HCT116 (cell line): ENCODE results near the gene AOPEP. TPM values are rescaled to one million over a fixed set of nuclear protein-coding genes. Genes with fewer than 3 reads are reported as not detected.

Source experiments
- ATAC-seq: fragments of 200-7000 bp; cut with Tn5 transposase; 2 replicates; pipeline ENCODE4 v1.9.1; 2020; ENCODE audit warnings: mild to moderate bottlenecking, moderate library complexity
- BruUV-seq: library from RNA; stranded (reverse); fragments of 400-500 nt; replicated peaks from 2 replicates; lab custom pipeline; 2021; lab: Mats Ljungman, UMichigan
- CTCF ChIA-PET: fragments of 300-600 bp; sonication (Branson Sonifier 250); formaldehyde crosslinking; loops from one replicate; lab custom pipeline; 2021; ENCODE audit warnings: antibody characterized with exemption; lab: Charles Lee
- POLR2A ChIA-PET: fragments of 300-600, 350-600 bp; sonication (Branson Sonifier 250); formaldehyde crosslinking; loops from one replicate; lab custom pipeline; 2021; ENCODE audit warnings: antibody characterized with exemption; lab: Charles Lee
- RAD21 ChIA-PET, 2 experiments: fragments of 300-600 bp; sonication (Branson Sonifier 250); formaldehyde crosslinking; loops; one replicate each; lab custom pipeline; 2023; ENCODE audit warnings: low total read pairs in 2 of 2; ENCODE audit not compliant: uncharacterized antibody in 2 of 2, unreplicated experiment in 2 of 2, low non-redundant PET in 1 of 2; lab: Charles Lee
- DNase-seq: peaks from one replicate; pipeline ENCODE4 v3.0.0-alpha.2; 2010; ENCODE audit warnings: low read depth, low spot score
- H2AFZ ChIP-seq: fragments of 200-600 bp; shearing (Covaris generic), sonication (generic); 2 replicates; pipeline ENCODE4 v1.6.1; 2017; ENCODE audit warnings: low read depth, mixed run types, mixed read lengths, antibody characterized with exemption, low read length; ENCODE audit not compliant: poor library complexity, severe bottlenecking
- H3K27ac ChIP-seq: 2 replicates; pipeline ENCODE4 v1.5.1; 2012; ENCODE audit warnings: low read depth, low read length
- H3K27me3 ChIP-seq: fragments of 200-600 bp; sonication (generic); 2 replicates; pipeline ENCODE4 v1.6.1; 2016; ENCODE audit warnings: mixed run types, low read length, mixed read lengths; ENCODE audit not compliant: insufficient read depth
- H3K36me3 ChIP-seq, 2 experiments: fragments of 200-500 bp in 1 of 2; fragments of 200-600 bp in 1 of 2; sonication (Bioruptor generic) in 1 of 2; sonication (generic) in 1 of 2; 2 replicates each; pipeline versions ENCODE4 v1.5.1 to v1.6.1; 2014 to 2016; ENCODE audit warnings: low read length in 2 of 2, inconsistent platforms in 1 of 2, mixed read lengths in 1 of 2, mixed run types in 1 of 2; ENCODE audit not compliant: insufficient read depth in 2 of 2, control insufficient read depth in 1 of 2
- H3K4me1 ChIP-seq, 2 experiments: fragments of 200-600 bp in 1 of 2; sonication (generic) in 1 of 2; 2 replicates each; pipeline versions ENCODE4 v1.5.1 to v1.6.1; 2012 to 2017; ENCODE audit warnings: low read length in 2 of 2, inconsistent platforms in 1 of 2, mild to moderate bottlenecking in 1 of 2, mixed read lengths in 1 of 2, mixed run types in 1 of 2, moderate library complexity in 1 of 2; ENCODE audit not compliant: insufficient read depth in 2 of 2, control insufficient read depth in 1 of 2
- H3K4me2 ChIP-seq: fragments of 200-600 bp; sonication (generic); 2 replicates; pipeline ENCODE4 v1.6.1; 2017; ENCODE audit warnings: mixed run types, low read length, mixed read lengths
- H3K4me3 ChIP-seq, 2 experiments: fragments of 200-600 bp in 1 of 2; sonication (generic) in 1 of 2; replicated peaks in 1 of 2; 2 replicates each; pipeline ENCODE4 v1.5.1; 2011 to 2016; ENCODE audit warnings: low read length in 2 of 2, control low read depth in 1 of 2, low read depth in 1 of 2, mild to moderate bottlenecking in 1 of 2, mixed read lengths in 1 of 2, mixed run types in 1 of 2
- H3K79me2 ChIP-seq: fragments of 200-600 bp; sonication (generic); 2 replicates; pipeline ENCODE4 v1.6.1; 2017; ENCODE audit warnings: mild to moderate bottlenecking, mixed run types, low read length, moderate library complexity, mixed read lengths; ENCODE audit not compliant: insufficient read depth
- H3K9ac ChIP-seq: fragments of 200-600 bp; sonication (generic); 2 replicates; pipeline ENCODE4 v1.6.1; 2016; ENCODE audit warnings: low read length, mixed read lengths
- H3K9me2 ChIP-seq: fragments of 200-600 bp; sonication (generic), shearing (Covaris generic); 2 replicates; pipeline ENCODE4 v1.6.1; 2017; ENCODE audit warnings: mixed run types, mild to moderate bottlenecking, moderate library complexity; ENCODE audit not compliant: insufficient read depth
- H3K9me3 ChIP-seq, 2 experiments: fragments of 200-500 bp in 1 of 2; fragments of 200-600 bp in 1 of 2; sonication (Bioruptor generic) in 1 of 2; sonication (generic) in 1 of 2; 2 replicates each; pipeline ENCODE4 v1.6.1; 2014 to 2017; ENCODE audit warnings: low read length in 2 of 2, mixed read lengths in 2 of 2, inconsistent platforms in 1 of 2, low read depth in 1 of 2, mild to moderate bottlenecking in 1 of 2, mixed run types in 1 of 2, moderate library complexity in 1 of 2; ENCODE audit not compliant: control insufficient read depth in 1 of 2, insufficient read depth in 1 of 2
- H4K20me1 ChIP-seq: fragments of 200-600 bp; sonication (generic), shearing (Covaris generic); 2 replicates; pipeline ENCODE4 v1.6.1; 2017; ENCODE audit warnings: mixed run types, mild to moderate bottlenecking, moderate library complexity; ENCODE audit not compliant: insufficient read depth
- CBX3 ChIP-seq: IDR thresholded peaks from 2 replicates; pipeline ENCODE4 v1.6.1; 2012; ENCODE audit warnings: low read depth
- ELF1 ChIP-seq: IDR thresholded peaks from 2 replicates; pipeline ENCODE4 v1.6.1; 2012; ENCODE audit warnings: low read depth, borderline replicate concordance
- EZH2 ChIP-seq: fragments of 200-600 bp; sonication (generic); IDR thresholded peaks from 2 replicates; pipeline ENCODE4 v1.6.1; 2017; ENCODE audit warnings: antibody characterized with exemption, mixed run types
- JUND ChIP-seq: IDR thresholded peaks from 2 replicates; pipeline ENCODE4 v1.6.1; 2012
- RAD21 ChIP-seq: IDR thresholded peaks from 2 replicates; pipeline ENCODE4 v1.6.1; 2012; ENCODE audit warnings: low read depth, mild to moderate bottlenecking
- SIN3A ChIP-seq: IDR thresholded peaks from 2 replicates; pipeline ENCODE4 v1.6.1; 2012; ENCODE audit warnings: low read depth
- YY1 ChIP-seq: IDR thresholded peaks from 2 replicates; pipeline ENCODE4 v1.6.1; 2011; ENCODE audit warnings: low read length, low read depth, moderate library complexity, mild to moderate bottlenecking; ENCODE audit not compliant: insufficient replicate concordance; ENCODE audit errors: extremely low read depth
- ZNF274 ChIP-seq: fragments of 200-500 bp; sonication (Bioruptor generic); IDR thresholded peaks from 2 replicates; pipeline ENCODE4 v1.6.1; 2014; ENCODE audit warnings: mild to moderate bottlenecking, low read depth, low read length, inconsistent platforms
- intact Hi-C: fragments of 100-400 bp; cut with micrococcal nuclease; formaldehyde crosslinking; loops from 2 replicates; pipeline ENCODE4 v1.10.0; 2022
- total RNA-seq: library from RNA; stranded (reverse); gene quantifications from one replicate; pipeline ENCODE4 v1.2.1, GENCODE V29; 2021; ENCODE audit not compliant: unreplicated experiment
- TF ChIP-seq, protein P1 (sequence below): IDR thresholded peaks from 2 replicates; pipeline ENCODE4 v1.6.1; 2012
- TF ChIP-seq, protein P2 (sequence below): IDR thresholded peaks from 2 replicates; pipeline ENCODE4 v1.6.1; 2011; ENCODE audit warnings: mild to moderate bottlenecking, low read length, moderate library complexity; ENCODE audit not compliant: insufficient replicate concordance; ENCODE audit errors: extremely low read depth

The AOPEP gene
- total RNA-seq, 1 experiment from 2014 or later, result 15.1 TPM

GRCh38 chr9:94743035-94743954, 16.8 kb downstream of the AOPEP start:
- Histone ChIP-seq H3K9me2 (no peaks in the 10 kb centered on the region), H2AFZ (no peak overlapping the region), H3K4me1 (no peaks in the 10 kb centered on the region), H3K79me2 (peaks cover 12% of the 10 kb centered on the region; the same call in 1 of the 2 replicates), H3K4me3 (no peak overlapping the region), H3K27me3 (no peaks in the 10 kb centered on the region), H3K27ac (no peak overlapping the region)
- POLR2A ChIA-PET, result no interaction called here
- TF ChIP-seq, protein P1, sequence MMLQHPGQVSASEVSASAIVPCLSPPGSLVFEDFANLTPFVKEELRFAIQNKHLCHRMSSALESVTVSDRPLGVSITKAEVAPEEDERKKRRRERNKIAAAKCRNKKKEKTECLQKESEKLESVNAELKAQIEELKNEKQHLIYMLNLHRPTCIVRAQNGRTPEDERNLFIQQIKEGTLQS, result no peak
- TF ChIP-seq, protein P2, sequence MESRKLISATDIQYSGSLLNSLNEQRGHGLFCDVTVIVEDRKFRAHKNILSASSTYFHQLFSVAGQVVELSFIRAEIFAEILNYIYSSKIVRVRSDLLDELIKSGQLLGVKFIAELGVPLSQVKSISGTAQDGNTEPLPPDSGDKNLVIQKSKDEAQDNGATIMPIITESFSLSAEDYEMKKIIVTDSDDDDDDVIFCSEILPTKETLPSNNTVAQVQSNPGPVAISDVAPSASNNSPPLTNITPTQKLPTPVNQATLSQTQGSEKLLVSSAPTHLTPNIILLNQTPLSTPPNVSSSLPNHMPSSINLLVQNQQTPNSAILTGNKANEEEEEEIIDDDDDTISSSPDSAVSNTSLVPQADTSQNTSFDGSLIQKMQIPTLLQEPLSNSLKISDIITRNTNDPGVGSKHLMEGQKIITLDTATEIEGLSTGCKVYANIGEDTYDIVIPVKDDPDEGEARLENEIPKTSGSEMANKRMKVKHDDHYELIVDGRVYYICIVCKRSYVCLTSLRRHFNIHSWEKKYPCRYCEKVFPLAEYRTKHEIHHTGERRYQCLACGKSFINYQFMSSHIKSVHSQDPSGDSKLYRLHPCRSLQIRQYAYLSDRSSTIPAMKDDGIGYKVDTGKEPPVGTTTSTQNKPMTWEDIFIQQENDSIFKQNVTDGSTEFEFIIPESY, result no peak
- TF ChIP-seq, all 23 proteins: peak for 0
- ATAC-seq (no peak), DNase-seq (no peak)
- Histone ChIP-seq H3K9me3 (no peaks in the 10 kb centered on the region), H3K4me2 (no peak overlapping the region), H3K36me3 (no peaks in the 10 kb centered on the region), H4K20me1 (no peaks in the 10 kb centered on the region), H3K9ac (no peak overlapping the region)
- intact Hi-C loops, result no loop called here
- BruUV-seq, result no TSS peak
- CTCF ChIA-PET, result no interaction called here
- RAD21 ChIA-PET, result no interaction called here

- Histone ChIP-seq H3K9me2 (no peaks in the 10 kb centered on the region), H3K9me3 (no peaks in the 10 kb centered on the region; a peak in 1 of 4 replicates), H4K20me1 (no peaks in the 10 kb centered on the region), H3K27me3 (no peaks in the 10 kb centered on the region), H3K79me2 (0 out of 2 replicates have a peak, but pooled peaks cover 7% of the 10 kb centered on the region), H3K4me3 (no peak overlapping the region), H3K36me3 (no peaks in the 10 kb centered on the region), H3K4me1 (no peaks in the 10 kb centered on the region), H3K27ac (no peak overlapping the region), H3K9ac (no peak overlapping the region), H2AFZ (no peak overlapping the region), H3K4me2 (no peak overlapping the region)
- DNase-seq (no peak), ATAC-seq (no peak)
- no TSS peak for BruUV-seq
- ChIA-PET RAD21 (no interaction called here), CTCF (no interaction called here), POLR2A (no interaction called here)
- TF ChIP-seq CBX3, result no peak
- TF ChIP-seq YY1, result no peak
- TF ChIP-seq SIN3A, result no peak
- no peak for TF ChIP-seq ELF1
- no peak for TF ChIP-seq JUND
- TF ChIP-seq ZNF274, result no peak
- no peak for TF ChIP-seq EZH2
- no peak for TF ChIP-seq RAD21
- intact Hi-C loops, result no loop called here
Observed at GRCh38 chr9:94745806-94746540, 19.5 kb downstream of the AOPEP start.
